Measurements from ENCODE around the gene RPL37A.

RPL37A gene

DNA sequence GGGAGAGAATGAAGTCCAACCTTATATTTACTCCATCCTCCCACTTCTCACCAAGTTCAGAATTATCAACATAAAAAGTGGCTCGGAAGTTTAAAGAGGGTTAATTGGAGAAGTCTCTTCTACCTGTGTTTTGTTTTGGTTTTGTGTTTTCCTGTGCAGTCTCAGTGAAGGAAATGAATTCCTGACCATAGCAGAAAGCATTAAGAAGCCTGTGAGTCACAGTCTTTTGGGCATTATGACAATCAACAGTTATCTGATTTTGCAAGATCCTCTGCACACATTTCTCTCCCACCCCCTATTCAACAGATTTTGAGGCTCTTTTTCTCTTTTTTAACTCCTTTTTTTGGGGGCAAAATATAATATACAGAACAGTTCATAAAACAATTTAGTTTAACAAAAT is 8.6 kb upstream of the RPL37A start:
- DNase-seq (ENCODE audit: low read depth in 2 of 2): no peak

- DNase-seq (ENCODE audit: low read depth in 2 of 2): no peak
These were observed 6.6 kb upstream of the RPL37A start for GRCh38 chr2:216491793-216492596.

DNA sequence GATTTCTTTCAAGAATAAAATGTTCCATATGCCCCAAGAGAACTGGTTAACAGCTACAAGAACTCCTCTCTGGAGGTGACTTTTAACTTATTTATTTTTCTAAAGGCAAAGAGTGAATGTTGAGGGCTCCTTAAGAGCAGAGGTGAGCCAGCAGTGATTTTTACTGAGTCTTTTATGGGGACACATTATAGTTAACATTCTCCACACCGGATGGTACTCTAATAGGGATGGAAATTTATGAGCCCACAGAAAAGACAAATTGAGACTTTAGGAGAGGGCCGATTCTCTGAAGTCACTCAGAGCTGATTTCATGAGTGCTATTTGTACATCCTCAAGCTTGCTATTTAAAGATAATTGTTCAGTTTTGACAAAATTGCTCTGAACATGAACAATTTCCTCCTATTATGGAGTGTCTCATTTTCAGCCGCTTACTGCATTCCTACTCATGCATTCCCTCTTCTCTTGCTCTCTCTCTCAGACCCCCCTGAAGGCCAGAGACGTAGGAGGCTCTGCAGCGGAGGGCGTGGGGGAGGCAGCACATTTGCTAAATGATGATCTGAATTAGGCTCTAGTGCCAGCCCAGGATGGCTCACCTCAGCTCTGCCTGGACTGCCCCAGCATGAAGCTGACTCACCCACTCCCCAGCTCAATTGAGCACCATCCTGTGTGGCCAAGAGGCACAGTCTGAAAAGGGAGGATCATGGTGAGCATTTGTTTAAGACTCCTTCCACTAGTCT is 5.9 kb upstream of the RPL37A start:
- DNase-seq (ENCODE audit: low read depth in 2 of 2): no peak

DNA sequence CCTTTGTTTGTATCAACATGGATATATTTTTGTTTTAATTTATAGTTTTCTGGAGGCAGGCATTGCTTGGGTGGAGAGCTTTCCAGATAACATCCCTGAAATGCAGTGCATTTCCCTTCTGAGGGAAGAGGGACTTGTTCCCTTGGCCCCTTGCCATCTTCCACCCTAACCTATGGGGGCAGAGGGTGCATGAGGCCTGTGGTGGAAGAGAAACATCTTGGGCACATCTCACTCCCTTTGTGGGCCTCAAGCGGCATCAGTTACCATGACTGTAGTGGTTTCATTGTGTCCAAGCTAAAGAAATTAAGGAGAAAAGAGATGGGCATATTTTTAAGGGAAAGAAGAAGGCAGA is 5.3 kb upstream of the RPL37A start:
- no peak for DNase-seq (ENCODE audit: low read depth in 2 of 2)

DNA sequence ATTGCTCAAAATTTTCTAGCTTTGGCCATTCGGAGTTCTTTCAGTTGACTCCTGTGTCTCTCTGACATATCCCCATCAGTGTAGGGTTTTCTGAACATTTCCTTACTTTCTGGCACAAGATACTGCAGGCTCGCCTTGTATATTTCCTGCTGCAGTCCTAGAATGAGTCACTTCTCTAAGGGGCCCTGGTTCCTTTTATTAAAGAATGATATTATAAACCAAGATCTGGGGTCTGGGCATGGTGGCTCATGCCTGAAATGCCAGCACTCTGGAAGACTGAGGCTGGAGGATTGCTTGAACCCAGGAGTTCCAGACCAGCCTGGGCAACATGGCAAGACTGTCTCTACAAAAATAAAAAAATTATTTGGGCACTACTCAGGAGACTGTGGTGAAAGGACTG is 3.0 kb upstream of the RPL37A start:
- DNase-seq (ENCODE audit: low read depth in 2 of 2): no peak

- no peak for DNase-seq (ENCODE audit: low read depth in 2 of 2)
These were observed 1.1 kb upstream of the RPL37A start for GRCh38 chr2:216497382-216498069.

- DNase-seq (ENCODE audit: low read depth in 2 of 2): no peak
These were observed 620 bp upstream of the RPL37A start for GRCh38 chr2:216498070-216498378.

GRCh38 chr2:216499641-216500218 is 1.1 kb downstream of the RPL37A start:
- no peak for DNase-seq (ENCODE audit: low read depth in 2 of 2)

DNA sequence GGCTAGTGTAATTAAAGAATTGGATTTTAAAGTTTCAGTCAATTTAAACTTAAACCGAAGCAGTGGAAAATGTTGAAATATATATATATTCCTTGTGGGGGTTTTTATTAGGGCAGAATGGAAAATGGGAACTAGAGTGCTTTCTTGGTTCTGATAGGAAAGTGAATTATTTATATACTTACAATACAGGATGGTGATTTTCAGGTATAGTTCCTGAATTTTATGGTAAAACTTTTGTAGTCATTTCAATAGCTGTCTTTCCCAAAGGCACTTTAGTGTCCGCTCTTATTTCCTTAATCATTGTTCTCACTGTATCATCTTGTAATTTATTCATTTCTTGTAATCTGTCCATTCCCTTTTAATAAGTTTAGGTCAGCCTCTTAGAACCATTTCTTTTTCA is 1.9 kb downstream of the RPL37A start:
- DNase-seq (ENCODE audit: low read depth in 2 of 2): no peak

- DNase-seq (ENCODE audit: low read depth in 2 of 2): no peak
These were observed 3.2 kb downstream of the RPL37A start for GRCh38 chr2:216501854-216502253.

DNA sequence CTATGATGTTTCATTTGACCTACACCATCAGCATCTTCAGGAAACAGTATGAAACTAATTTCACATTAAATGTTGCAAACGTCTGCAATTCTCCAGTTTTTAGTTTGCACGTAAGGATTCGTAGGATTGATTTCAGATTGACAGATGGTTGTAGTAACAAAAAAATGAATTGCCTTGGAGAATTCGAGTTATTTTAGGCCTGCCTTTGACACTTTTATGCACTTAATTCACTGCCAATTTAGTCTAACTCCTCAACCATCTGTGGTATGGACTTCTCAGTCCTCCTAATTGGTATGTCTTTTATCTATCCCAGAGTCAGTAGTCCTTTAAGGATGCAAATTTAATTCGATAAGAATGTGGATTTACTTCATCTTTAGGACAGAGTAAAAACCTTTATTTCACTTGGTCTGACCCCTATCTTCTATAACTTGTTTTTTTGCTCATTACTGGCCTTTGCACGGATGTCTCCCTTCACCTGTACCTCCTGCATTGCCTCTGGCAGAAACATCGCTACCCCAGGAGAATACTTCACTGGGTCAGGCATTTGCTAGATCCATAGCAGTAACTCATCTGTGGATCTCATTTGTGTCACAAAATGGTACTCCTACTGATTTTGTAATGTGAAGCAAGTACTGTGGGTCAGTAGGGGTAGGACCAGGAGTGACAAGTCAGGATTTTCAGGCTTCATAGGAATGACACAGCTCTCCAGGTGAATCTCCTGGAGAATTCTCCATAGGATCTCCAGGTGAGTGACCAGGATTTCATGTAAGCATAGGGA is 3.9 kb downstream of the RPL37A start:
- DNase-seq (ENCODE audit: low read depth in 2 of 2): no peak

GRCh38 chr2:216503159-216503629 is 4.5 kb downstream of the RPL37A start:
- DNase-seq (ENCODE audit: low read depth in 2 of 2): no peak

DNA sequence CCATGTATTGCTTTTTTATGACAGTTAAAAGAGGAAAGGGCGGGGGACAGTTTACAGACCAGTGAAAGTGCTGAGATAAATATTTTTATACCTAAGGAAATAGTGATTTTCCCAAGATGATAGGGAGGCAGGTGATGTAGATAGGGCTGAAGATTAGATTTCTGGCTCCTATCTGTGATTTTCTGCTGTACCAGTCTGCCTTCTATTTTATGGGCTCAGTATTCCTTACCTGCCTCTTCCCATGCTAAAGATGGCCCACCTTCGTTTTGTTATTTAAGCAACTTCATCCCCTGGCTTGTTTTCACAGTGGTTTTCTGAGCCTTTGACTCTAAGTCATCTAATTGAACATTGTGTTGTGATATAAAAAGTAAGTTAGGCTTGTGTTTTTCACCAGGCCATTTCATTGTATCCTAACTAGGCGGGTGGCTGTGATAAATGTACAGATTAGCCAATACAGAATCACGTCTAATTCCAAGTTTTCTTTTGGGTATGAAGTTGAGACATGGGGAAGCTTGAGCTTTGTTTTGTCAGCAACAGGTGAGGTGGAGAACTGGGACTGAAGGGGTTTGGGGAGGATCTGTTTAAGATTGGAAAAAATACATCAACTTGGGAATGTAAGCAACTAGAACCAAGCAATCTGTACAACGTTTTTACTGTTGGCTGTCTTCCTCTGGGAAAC is 5.2 kb downstream of the RPL37A start:
- DNase-seq (ENCODE audit: low read depth in 2 of 2): no peak

DNA sequence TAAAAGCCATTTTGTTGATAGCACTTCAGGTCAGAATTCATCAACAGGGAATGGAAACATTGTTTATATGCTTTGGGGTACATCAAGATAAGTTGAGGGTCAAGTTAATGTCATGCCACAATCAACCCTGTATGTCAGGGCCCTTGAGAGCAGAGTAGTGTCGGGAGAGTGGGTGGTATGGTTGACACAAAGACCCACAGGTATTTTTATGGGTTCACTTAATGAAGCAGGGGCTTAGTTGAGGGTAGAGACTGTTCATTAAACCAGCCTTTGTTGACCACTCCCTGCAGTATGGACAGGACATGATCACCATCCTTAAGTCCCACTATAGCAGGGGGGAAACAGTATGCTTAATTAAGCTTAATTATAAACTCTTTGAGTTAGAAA is 5.7 kb downstream of the RPL37A start:
- no peak for DNase-seq (ENCODE audit: low read depth in 2 of 2)

DNA sequence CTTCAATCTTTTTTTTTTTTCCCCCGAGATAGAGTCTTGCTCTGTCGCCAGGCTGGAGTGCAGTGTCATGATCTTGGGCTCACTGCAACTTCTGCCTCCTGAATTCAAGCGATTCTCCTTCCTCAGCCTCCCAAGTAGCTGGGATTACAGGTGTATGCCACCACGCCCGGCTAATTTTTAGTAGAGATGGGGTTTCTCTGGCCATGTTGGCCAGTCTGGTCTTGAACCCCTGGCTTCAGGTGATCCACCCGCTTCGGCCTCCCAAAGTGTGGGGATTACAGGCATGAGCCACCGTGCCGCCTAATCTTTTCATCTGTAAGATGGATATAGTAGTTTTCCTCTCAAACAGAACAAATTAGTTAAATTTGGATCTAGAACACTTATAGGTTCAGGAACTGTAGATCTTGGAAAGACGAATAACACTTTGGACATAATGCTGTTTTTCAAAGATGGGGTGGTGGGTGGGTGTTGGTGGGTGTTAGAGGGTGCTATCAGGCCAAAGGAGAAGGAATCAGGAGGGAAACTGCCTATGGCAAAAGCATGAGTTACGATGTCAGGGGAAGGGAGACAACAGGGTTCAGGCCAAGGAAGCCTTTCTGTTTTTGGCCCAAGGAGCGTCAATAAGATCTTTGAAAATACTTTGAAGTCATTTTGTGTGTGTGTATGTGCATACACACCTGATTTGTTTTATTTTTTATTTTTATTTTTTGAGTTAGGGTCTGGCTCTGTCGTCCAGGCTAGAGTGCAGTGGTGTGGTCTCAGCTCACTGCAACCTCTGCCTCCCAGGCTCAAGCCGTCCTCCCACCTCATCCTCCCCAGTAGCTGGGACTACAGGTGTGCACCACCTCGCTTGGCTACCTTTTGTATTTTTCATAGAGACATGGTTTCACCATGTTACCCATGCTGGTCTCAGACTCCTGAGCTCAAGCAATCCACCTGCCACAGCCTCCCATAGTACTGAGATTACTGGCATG is 6.8 kb downstream of the RPL37A start:
- DNase-seq (ENCODE audit: low read depth in 2 of 2): no peak

GRCh38 chr2:216507220-216508160 is 8.8 kb downstream of the RPL37A start:
- DNase-seq (ENCODE audit: low read depth in 2 of 2): no peak

DNA sequence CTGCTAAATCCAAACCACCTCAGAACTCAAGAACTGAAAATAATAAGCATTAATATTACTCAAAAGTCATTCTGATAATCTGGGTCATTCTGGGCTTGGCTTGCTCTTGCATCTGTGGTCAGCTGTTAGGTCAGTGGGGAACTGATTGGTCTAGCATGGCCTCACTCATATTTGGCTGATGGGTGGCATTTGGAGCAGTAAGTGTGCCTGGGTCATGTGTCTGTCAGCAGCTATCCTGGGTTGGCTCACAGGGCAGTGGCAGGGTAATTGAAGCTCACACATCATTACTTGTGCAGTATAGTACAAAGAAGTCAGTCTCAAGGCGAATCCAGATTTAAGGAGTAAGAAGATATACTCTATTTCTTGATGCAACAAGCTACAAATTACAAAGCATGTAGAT is 9.6 kb downstream of the RPL37A start:
- DNase-seq (ENCODE audit: low read depth in 2 of 2): no peak

DNA sequence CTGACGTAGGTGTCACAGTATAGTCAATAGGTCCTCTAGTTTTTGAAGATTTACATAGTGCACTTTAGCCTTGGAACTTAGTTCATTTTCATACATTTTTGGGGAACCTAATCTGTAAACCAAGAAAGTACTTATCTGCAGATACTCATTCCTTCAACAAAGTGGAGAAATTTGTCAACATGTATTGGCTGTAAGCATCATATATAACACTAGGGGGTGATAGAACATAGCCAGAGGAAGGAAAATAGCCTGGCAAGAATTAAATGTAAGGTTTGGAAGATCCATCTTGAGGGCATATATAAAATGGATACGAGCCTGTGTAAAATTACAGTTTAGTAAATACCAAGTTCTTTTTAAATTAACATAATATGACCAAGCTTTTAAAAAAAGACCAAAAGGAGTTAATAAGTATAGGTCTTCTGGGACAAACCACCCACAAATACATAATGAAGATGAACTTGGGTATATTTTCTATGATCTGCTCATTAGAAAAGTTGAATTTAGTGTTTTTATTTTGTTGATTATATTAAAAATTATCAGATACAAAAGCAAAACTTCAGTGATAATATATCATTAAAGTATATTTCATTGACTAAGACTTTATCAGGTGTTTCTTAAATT is 18.2 kb downstream of the RPL37A start:
- no peak for DNase-seq (ENCODE audit: low read depth in 2 of 2)
